Measurements from ENCODE around the gene PCDHGB3.

The PCDHGB3 gene

DNA sequence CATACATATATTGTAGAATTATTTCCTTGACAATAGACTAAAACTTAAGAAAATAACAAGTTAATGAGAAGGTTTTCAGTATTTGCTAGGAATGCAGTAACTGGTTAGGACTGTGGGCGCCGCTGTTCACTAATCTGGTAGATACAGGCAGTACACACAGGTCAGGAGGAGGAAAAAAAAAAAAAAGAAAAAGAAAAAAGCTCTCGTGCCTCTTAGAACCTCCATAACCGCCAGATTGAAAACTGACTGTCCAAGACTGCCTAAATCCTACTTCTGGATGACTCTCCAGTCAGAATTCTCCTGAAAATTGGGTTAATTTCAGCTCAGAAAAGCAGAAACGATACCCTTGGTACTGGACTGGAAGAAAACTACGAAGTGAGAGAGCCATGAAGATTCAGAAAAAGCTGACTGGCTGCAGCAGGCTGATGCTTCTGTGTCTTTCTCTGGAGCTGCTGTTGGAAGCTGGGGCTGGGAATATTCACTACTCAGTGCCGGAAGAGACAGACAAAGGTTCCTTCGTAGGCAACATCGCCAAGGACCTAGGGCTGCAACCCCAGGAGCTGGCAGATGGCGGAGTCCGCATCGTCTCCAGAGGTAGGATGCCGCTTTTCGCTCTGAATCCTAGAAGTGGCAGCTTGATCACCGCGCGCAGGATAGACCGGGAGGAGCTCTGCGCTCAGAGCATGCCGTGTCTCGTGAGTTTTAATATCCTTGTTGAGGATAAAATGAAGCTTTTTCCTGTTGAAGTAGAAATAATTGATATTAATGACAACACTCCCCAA lies 39.6 kb upstream of the PCDHGB3 start, which contains the start of gene PCDHGA1:
PCDHGA1 (plus strand) TSS at position 216 of the 782 bp plus-strand sequence.
- TF ChIP-seq SIN3A (IDR thresholded peaks at IDR 0.05; ENCODE audit: borderline replicate concordance, insufficient read depth, low read length) (no peak), TAF1 (IDR thresholded peaks at IDR 0.05; ENCODE audit: borderline replicate concordance, insufficient read depth, low read length) (no peak), POLR2AphosphoS5 (IDR thresholded peaks at IDR 0.05; ENCODE audit: low read depth, low read length) (no peak), FOXP2 (optimal IDR thresholded peaks at IDR 0.05; ENCODE audit: borderline replicate concordance, extremely low read depth, extremely low read length, insufficient read depth) (no peak)
- TF ChIP-seq, protein P1, sequence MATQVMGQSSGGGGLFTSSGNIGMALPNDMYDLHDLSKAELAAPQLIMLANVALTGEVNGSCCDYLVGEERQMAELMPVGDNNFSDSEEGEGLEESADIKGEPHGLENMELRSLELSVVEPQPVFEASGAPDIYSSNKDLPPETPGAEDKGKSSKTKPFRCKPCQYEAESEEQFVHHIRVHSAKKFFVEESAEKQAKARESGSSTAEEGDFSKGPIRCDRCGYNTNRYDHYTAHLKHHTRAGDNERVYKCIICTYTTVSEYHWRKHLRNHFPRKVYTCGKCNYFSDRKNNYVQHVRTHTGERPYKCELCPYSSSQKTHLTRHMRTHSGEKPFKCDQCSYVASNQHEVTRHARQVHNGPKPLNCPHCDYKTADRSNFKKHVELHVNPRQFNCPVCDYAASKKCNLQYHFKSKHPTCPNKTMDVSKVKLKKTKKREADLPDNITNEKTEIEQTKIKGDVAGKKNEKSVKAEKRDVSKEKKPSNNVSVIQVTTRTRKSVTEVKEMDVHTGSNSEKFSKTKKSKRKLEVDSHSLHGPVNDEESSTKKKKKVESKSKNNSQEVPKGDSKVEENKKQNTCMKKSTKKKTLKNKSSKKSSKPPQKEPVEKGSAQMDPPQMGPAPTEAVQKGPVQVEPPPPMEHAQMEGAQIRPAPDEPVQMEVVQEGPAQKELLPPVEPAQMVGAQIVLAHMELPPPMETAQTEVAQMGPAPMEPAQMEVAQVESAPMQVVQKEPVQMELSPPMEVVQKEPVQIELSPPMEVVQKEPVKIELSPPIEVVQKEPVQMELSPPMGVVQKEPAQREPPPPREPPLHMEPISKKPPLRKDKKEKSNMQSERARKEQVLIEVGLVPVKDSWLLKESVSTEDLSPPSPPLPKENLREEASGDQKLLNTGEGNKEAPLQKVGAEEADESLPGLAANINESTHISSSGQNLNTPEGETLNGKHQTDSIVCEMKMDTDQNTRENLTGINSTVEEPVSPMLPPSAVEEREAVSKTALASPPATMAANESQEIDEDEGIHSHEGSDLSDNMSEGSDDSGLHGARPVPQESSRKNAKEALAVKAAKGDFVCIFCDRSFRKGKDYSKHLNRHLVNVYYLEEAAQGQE (IDR thresholded peaks at IDR 0.05; ENCODE audit: insufficient read depth in 1 of 2, low read depth in 2 of 2, low read length in 2 of 2) = no peak

DNA sequence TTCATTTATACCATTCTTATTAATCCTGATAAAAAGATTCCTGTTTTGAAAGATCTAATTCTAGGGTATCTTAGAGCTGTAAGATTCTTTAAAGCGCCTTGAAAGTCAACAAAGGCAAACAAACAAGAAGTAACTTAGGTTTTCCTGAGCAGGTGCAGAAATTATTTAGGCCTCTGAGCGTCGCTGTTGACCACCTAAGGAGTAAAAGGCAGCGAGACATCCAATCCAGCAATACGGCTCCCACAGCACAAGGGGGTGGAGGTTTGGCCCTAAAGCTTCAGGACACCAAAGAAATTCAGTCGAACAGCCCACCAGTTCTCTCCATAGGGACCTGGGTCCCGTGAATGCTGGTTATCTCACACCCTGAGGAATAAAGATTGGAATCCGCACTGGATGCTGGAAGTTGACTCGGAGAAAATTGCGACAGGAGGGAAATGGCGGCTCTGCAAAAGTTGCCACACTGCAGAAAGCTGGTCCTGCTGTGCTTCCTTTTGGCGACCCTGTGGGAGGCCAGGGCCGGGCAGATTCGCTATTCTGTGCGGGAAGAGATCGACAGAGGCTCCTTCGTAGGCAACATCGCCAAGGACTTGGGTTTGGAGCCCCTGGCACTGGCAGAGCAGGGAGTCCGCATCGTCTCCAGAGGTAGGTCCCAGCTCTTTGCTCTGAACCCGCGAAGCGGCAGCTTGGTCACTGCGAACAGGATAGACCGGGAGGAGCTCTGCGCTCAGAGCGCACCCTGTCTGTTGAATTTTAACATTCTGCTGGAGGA lies 31.3 kb upstream of the PCDHGB3 start, which contains the start of gene PCDHGA2:
PCDHGA2 (plus strand) TSS at position 223 of the 769 bp plus-strand sequence.
- no peak for TF ChIP-seq SIN3A (IDR thresholded peaks at IDR 0.05; ENCODE audit: borderline replicate concordance, insufficient read depth, low read length)
- TF ChIP-seq, protein P1 (IDR thresholded peaks at IDR 0.05; ENCODE audit: insufficient read depth in 1 of 2, low read depth in 2 of 2, low read length in 2 of 2) = no peak

DNA sequence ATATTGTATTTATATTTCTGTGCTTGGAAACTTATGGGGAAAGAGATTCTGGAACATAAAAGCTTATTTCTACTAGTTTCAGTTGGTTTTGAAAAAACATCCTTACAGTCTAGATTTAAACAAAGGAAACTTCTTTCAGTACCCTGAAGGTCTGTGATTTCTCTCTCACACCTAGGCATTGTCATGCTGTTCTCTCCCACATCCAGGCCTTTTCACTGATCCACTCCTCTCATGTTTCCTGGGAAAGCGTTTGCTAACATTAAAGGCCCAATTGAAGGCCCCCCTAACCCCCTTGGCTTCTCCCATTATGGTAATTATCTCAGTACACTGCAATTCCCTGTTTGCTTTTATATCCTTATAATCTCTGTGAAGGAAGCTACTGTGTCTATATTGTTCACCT lies 27.3 kb upstream of the PCDHGB3 start:
- TF ChIP-seq, protein P1 (IDR thresholded peaks at IDR 0.05; ENCODE audit: insufficient read depth in 1 of 2, low read depth in 2 of 2, low read length in 2 of 2) = no peak
- TF ChIP-seq FOXP2 (optimal IDR thresholded peaks at IDR 0.05; ENCODE audit: borderline replicate concordance, extremely low read depth, extremely low read length, insufficient read depth) = no peak
- TF ChIP-seq POLR2AphosphoS5 (IDR thresholded peaks at IDR 0.05; ENCODE audit: low read depth, low read length) = no peak
- no peak for TF ChIP-seq SIN3A (IDR thresholded peaks at IDR 0.05; ENCODE audit: borderline replicate concordance, insufficient read depth, low read length)
- no peak for TF ChIP-seq TAF1 (IDR thresholded peaks at IDR 0.05; ENCODE audit: borderline replicate concordance, insufficient read depth, low read length)

DNA sequence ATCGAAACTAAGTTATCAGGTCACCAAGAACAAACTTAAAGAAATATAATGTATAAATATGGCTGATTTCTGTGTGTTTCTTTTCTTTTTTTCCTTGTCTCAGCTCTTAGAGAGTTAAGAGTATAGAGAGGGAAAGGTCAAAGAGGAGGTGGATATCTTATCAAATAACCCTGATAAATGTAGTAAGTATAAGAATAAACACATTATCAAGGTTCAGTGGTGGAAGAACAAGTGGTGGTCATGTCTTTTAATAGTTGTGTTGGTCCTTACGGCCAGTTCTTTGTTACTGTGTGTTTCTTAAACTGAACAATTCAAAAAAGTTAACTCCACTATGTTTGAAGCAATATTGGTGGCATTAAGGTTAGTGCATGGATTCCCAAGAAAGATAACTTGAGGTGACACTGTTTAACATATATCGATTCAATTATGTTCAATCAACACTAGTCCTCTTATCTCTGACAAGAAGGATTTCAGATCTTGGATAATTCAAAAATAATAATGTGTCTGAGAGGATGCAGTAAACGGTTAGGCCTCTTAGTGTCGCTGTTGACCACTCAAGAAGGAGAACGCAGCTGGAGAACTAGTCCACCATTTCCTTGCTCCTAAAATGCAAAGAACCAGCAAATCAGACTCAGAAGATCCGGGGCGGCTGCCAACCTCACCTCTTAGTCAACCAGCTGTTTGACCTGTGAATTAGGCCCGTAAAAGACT lies 26.6 kb upstream of the PCDHGB3 start, which contains the start of gene PCDHGA3:
PCDHGA3 (plus strand) TSS at position 588 of the 711 bp plus-strand sequence. CDS start 205 bp downstream, outside the sequence.
- no peak for TF ChIP-seq POLR2AphosphoS5 (IDR thresholded peaks at IDR 0.05; ENCODE audit: low read depth, low read length)
- no peak for TF ChIP-seq FOXP2 (optimal IDR thresholded peaks at IDR 0.05; ENCODE audit: borderline replicate concordance, extremely low read depth, extremely low read length, insufficient read depth)
- TF ChIP-seq, protein P1 (IDR thresholded peaks at IDR 0.05; ENCODE audit: insufficient read depth in 1 of 2, low read depth in 2 of 2, low read length in 2 of 2) = no peak
- TF ChIP-seq SIN3A (IDR thresholded peaks at IDR 0.05; ENCODE audit: borderline replicate concordance, insufficient read depth, low read length) = no peak
- TF ChIP-seq TAF1 (IDR thresholded peaks at IDR 0.05; ENCODE audit: borderline replicate concordance, insufficient read depth, low read length) = no peak

Data from PFSK-1 (cell line).